HG02840 (cell line): ENCODE data around the gene CD300C.
"Not testable (repeated sequence)": the region's sequence is repeated elsewhere in the genome, so short reads cannot be mapped to it uniquely, and the experiment has no call there.

Experiments used
- ATAC-seq: cut with Tn5 transposase; IDR thresholded peaks from one replicate; pipeline ENCODE4 v1.9.1; 2021; ENCODE audit warnings: mild to moderate bottlenecking, moderate library complexity, moderate number of reproducible peaks; ENCODE audit not compliant: unreplicated experiment, low FRiP score

The CD300C gene

GRCh38 chr17:74539281-74539820 is 6.6 kb downstream of the CD300C start:
- ATAC-seq = no peak

- no peak for ATAC-seq
Measured at GRCh38 chr17:74536890-74537289, 9.0 kb downstream of the CD300C start.

DNA sequence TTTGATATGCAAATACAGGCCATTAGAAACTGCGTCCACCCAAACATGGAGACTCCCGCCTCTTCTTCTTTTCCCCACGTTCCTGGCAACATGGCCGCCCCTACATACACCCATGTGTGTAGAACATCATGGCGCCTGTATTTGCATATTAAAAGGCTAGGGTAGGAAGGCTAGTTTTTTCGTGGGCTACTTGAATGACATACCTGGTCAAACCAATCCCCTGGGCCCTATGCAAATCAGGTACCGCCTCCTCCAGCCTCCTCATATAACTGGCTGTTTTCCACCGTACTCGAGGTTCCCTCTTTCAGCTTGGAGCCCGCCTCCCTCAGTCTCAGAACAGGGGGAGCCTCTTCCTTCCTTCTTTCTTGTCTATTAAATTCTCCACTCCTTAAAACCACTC is 13.8 kb downstream of the CD300C start:
- ATAC-seq = no peak

DNA sequence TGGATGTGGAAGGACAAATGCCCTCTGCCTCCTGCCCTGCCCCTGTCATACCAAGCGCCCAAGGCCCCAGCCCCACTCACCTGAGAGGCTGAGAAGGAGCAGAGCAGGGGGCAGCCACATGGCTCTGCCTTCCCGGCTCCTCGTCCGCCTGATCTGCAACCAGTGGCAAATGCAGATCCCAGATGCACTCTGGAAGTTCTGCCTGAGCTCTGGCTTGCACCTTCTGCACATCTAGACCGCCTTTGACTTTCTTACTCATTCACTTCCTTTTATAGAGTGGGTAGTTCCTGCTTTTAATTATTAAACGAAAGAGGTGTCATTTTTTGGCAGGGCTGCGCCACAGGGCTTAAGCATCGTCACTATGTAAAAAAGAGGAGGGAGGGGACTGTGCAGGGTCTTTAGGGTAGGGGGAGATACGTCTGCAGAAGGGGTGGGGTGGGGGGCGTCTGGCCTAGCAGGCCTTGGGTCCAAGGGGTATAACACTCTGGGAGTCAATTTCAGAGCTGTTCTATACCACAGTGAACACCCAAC is 14.6 kb downstream of the CD300C start, which contains the start of gene CD300LB:
CD300LB (minus strand) TSS at position 245 of the 531 bp plus-strand sequence; CDS start at position 120, 125 bp downstream.
- ATAC-seq = no peak

DNA sequence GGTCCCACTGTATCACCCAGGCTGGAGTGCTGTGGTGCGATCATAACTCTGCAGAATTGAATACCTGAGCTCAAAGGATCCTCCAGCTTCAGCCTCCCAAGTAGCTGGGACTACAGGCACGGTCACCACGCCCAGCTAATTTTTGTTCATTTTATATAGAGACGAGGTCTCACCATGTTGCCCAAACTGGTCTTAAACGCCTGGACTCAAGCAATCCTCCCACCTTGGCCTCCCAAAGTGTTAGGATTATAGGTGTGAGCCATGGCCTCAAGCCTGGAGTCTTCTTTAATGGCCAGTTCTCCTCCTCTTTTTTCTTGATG is 15.1 kb downstream of the CD300C start:
- ATAC-seq = no peak

GRCh38 chr17:74529243-74529642 is 16.7 kb downstream of the CD300C start:
- no peak for ATAC-seq

DNA sequence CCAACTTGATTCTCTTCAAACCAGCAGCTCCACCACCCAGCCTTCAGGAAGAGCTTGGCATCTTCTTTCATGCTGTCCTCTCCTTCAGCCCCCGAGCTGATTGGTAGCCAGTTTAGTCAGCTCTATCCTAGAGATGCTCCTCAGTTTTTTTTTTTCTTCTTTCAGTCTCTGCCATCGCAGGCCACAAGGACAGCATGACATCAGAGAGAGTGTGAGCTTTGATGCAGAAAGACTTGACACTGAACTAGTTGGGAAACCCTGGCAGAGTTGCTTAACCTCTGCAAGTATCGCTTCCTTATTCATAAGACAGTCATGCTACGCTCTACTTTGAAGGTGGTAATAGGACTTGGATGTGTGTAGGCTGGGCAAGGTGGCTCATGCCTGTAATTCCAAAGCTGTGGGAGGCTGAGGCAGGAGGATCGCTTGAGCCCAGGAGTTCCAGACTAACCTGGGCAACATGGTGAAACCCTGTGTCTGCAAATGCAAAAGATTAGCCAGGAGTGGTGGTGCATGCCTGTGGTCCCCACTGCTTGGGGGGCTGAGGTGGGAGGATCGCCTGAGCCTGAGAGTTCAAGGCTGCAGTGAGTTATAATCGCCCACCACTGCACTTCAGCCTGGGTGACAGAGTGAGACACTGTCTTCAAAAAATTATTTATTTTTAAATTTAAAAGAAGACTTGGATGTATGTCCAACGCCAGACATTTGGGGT is 17.3 kb downstream of the CD300C start:
- ATAC-seq = no peak

- no peak for ATAC-seq
Measured at GRCh38 chr17:74527756-74528155, 18.2 kb downstream of the CD300C start.

DNA sequence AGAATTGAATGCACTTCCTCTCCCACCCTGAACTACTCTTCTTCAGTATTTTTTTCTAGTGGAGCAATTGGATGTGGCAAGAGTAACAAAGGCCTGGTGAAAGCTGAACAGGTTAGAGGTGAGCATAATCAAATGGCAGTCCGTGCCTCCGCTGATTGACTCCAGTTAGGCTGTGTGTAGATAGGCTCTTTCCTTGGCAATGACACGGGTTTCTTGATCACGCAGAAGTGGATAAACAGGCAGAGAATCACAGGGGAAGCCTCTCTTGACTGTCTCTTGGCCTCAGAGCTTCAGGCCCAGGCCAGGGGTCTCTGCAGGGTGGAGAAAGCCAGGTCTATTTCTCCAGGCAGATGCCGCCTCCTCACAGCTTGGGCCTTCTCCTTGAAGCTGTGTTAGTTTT is 18.8 kb downstream of the CD300C start:
- no peak for ATAC-seq

GRCh38 chr17:74526681-74527080 is 19.2 kb downstream of the CD300C start:
- ATAC-seq = no peak

DNA sequence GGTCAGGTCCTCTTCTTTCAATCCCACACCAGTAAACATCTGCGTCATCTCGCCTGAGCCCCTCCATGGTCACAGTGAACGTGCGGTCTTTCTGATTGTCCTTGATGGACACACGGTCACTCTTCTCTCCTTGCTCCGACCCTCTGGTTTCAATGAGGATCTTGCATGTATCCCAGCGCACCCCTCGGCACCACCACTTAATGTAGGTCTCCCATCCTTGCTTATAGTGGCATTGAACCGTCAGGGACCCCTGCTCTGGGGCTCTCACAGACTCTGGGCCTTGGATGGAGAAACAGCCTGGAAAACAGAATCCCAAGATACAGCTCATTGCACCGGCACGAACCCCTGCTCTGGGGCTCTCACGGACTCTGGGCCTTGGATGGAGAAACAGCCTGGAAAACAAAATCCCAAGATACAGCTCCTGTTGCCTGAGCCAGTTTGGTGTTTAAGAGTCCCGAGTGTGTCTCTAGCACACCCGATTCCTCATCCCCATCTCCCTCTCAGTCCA is 20.1 kb downstream of the CD300C start:
- no peak for ATAC-seq

DNA sequence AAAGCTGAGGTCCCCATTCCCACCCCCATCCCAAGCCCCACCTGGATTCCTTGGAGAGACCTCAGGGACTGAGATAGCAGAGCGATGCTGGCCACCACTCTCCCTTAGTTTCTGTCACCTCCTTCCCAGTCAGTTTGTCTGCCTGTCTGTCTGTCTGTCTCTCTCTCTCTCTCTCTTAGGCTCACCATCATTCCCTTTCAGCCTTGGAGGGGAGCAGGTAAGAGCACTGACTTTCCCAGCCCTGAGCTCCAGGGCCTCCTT is 20.5 kb downstream of the CD300C start:
- ATAC-seq = no peak

DNA sequence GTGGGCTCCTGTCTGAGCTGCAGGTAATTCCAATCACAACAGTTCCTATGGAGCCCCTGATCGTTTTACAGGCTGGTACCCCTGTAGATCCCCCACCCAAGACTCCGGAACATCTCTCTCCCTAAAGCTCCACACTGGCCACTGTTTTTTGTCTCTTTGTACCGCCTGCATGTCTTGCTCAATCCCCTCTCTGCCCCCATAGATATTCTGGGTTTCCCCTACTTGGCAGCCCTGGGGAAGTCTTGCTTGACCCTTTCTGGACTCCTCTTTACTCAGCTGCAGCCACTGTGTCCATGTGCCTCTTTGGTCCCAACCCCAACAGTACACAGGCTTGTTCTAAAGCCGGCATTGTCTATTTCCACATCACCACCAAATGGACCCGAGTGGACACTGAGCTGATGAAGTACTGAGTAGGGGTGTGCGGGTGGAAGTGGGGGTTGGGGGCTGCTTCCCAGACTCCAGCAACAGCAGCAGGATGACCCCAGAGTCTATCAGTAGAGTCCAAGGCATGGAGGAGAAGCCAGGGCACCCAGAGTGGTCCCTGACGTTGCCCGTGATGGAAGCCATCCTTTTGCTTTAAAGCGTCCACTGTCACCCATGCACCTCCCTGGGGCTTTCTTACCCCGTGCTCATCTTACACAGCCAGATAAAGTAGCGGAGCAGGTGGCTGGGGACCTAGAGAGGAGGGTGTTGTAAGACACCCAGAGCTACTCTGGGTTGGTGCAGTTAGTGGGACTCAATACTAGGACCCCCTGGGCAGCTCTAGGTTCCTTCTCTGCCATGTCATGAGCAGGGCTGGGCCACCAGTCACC is 21.1 kb downstream of the CD300C start:
- ATAC-seq = no peak

GRCh38 chr17:74523308-74523707 is 22.6 kb downstream of the CD300C start:
- ATAC-seq = no peak

GRCh38 chr17:74522381-74523105 is 23.4 kb downstream of the CD300C start:
- ATAC-seq = no peak

GRCh38 chr17:74521701-74522201 is 24.2 kb downstream of the CD300C start:
- no peak for ATAC-seq

DNA sequence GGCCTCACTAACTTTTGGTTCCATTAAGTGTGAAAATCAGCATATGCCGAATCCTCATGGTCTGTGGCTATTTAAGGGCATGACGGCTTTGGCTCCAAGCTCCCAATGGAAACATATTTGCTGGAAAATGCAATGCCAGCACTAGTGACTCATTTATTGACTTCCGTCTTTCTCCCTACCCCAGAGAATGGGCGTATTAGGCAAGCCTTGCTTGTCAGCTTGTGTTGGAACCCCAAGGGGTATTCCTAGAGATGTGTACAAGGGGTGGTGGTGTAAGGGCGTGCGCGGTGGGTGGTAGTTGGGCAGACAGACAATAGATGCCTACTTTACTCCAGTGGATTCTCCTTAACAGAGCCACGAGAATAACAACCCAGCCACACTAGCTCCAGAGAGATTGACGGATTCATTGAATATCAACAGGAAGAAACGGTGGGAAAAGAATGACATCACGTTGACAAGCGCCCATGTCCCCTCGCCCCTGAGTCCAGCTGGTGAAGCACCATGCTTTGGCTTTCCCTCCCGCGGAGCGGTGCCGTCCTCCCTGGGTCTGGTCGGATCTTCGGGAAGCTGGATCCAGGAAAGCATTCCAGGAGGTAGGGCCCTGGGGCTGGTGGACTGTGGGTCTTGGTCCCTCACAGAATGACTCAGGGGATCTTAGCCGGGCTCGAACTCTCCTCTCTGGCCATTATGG is 25.0 kb downstream of the CD300C start:
- ATAC-seq = no peak

GRCh38 chr17:74520016-74520434 is 25.9 kb downstream of the CD300C start:
- no peak for ATAC-seq

DNA sequence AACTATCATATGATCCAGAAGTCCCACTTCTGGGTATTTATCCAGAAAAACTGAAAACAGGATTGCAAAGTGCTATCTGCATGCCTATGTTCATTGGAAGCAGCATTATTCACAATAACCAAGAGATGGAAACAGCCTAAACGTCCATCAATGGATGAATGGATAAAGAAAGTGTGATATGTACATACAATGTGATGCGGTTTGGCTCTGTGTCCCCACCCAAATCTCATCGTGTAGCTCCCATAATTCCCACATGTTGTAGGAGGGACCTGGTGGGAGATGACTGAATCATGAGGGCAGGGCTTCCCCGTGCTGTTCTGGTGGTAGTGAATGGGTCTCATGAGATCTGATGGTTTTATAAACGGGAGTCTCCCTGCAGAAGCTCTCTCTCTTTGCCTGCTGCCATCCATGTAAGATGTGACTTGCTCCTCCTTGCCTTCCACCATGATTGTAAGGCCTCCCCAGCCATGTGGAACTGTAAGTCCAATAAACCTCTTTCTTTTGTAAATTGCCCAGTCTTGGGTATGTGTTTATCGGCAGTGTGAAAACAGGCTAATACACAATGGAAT is 27.4 kb downstream of the CD300C start:
- not testable (repeated sequence) for ATAC-seq
